HG02973 (cell line): ENCODE measurements around the gene CARS1.

Experiments
- ATAC-seq: cut with Tn5 transposase; IDR thresholded peaks from one replicate; pipeline ENCODE4 v1.9.1; 2021; ENCODE audit warnings: moderate library complexity; ENCODE audit not compliant: unreplicated experiment

CARS1 gene

GRCh38 chr11:2963112-2963754 lies 94.0 kb downstream of the CARS1 start:
- ATAC-seq = no peak

DNA sequence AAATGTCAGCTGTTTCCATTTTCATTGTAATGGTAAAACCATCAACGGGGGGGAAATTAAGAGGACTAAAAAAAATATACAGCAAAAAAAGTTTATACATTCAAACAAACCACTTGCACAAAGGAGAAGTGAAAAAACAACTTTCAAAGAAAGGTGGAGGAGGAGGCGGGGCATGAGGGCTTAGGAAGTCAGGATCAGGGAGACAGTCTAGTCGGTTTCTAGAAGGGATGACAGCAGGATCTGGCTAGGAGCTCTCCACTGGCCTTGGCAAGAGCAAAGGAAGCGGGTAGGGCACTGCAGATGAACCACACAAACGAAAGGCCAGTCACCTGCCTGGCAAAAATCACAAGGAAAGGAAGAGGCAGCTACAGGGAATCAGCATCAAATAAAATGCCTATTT lies 96.1 kb downstream of the CARS1 start:
- ATAC-seq = no peak

DNA sequence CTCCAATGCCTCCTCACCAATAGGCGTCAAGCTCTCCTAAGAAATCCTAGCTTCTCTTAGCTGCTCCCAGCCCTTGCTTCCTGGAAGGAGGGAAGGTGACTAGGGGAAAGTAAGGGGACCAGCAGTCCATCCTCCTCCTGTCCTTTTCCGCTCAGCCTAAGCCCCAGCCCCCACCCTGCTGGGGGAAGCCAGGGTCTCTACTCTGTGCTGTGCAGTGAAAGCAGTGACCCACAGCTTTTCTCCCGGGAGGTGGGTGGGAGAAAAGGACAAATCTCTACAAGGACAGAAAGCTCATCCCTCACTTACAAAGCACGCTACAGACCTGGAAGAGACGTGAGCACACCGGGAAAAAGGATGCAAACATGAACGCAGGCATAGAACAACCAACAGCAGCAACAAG lies 97.1 kb downstream of the CARS1 start:
- ATAC-seq = no peak

DNA sequence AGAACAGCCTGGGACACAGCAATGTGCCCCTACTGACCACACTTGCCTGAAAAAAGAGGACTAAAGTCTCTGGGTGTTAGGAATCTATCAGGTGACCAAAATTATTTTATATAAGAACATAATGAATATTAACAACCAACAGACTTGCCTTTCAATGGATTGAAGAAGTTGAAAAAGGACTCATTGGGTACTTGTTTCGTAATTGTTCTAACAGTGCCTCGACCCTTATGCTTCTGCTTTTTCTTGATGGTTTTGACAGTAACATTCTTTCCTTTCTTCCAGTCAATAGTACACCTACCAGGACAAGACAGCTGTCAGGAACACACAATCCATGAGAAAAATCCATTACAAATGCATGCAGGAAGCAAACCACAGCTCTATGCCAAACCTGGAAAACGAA lies 99.0 kb downstream of the CARS1 start:
- no peak for ATAC-seq

GRCh38 chr11:2955906-2956476 lies 101.2 kb downstream of the CARS1 start:
- ATAC-seq = no peak

DNA sequence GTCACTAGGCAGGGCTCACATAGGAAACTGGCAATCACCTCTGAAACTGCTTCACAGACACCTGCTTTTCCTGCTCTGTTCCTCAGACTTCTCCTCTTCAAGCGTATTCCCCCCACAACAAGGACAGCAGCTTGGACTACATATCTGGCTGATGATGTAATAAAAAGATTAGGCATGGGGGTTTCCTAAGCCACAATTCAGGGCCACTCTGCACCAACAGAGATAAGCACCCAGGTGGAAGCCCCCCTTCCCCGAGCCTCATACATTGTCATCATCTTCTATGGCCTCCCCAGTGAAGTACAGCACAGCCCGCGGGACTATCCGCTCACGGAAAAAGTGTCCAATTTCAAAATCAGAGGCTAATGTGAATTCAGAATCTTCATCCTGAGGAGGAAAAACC lies 103.0 kb downstream of the CARS1 start:
- ATAC-seq = no peak

DNA sequence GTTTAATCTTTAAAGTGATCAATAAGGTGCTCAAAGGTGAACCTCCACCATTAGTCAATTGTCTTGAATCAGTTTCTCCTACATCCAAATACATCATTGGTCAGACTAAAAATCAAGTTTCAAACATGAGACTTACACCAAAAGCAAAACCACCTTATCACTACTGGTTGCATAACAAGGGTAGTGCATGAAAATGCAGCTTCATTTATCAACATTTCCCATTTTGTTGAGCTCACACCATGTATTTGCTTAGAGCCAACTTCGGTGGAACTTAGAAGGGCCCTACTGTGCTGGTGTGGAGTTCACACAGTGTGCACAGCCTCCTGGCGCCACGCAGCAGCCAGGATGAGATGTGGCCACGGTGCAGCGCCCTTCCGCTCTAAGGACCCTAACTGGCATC lies 104.9 kb downstream of the CARS1 start:
- ATAC-seq = no peak

DNA sequence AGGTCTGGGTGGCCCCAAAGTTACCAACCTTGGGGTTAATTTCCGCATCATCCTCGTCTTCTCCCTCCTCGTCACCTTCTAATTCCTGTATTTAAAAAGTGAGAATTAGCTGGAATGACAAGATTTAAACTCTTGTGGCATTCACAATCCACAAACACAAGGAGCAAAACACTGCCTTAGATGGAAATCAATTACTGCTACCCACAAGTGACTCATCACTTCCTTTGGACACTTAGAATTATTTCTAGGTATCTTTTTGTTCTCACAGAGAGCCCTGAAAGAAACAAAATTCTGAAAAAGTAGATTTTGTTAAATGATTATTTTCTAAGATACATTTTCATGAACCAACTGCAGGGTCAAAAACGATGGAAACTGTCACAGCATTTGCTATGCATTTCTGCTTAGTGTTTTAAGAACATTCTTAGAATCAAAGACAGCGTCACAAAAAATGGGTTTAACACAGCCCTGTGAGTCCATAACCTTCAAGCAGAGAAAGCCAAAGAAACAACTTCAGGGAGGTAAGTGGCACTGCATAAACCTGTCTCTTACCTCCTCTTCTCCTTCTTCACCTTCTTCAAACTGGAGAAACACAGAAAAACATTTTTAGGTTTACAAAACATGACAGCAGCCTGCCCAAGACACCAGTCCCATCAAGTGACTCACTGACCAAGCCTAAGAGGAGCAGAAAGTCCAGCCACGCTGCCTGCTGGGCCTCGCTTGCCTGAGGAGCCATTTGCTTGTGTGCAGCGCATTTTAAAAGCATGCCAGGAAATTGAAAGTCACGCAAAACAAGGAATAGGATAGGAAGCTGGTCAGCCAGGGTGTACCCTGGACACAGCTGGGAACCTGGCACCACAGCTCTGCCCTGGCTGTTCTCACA lies 105.8 kb downstream of the CARS1 start:
- ATAC-seq = no peak
